Stimulated activated CD8-positive, alpha-beta memory T cell treated with anti-CD3 and anti-CD28 coated beads, Interleukin-7, amount 100 ng/mL, for 24 hours (primary cell): ENCODE measurements around the gene CYFIP1.
A peak's percentile ranks its signal among the peaks of the same experiment; 100 is the strongest.

Source experiments
- DNase-seq: peaks from one replicate; pipeline ENCODE4 v3.0.0-alpha.2; 2020; ENCODE audit warnings: low read depth

Gene CYFIP1

DNA sequence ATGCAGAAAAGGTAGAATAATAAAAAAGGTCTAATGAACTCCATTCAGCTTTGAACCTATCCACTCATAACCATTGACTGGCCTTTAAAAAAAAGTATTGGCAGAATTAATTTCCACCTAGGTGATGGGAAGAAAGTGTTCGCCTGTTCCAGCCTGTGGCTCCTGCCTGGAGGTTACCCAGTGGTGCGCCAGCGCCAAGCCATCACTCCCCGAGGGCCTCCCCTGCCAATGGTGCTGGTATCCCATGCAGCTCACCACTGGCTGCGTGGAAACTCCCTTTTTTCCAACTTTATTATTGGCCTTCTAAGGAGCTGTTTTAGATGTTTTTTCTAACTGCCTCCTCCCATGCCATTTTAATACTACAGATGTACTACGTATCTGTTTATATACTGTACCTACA, 112.3 kb downstream of the CYFIP1 start:
- DNase-seq = no peak

DNA sequence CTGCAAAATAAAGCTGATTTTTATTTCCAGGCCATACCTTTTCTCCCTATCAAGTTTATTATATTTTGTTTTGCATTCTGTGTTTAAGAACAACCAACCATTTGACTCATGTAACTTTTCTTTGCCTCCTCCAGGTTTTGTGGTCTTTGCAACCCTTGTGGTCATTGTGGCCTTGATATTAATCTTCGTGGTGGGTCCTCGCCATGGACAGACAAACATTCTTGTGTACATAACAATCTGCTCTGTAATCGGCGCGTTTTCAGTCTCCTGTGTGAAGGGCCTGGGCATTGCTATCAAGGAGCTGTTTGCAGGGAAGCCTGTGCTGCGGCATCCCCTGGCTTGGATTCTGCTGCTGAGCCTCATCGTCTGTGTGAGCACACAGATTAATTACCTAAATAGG, 114.1 kb downstream of the CYFIP1 start:
- no peak for DNase-seq

DNA sequence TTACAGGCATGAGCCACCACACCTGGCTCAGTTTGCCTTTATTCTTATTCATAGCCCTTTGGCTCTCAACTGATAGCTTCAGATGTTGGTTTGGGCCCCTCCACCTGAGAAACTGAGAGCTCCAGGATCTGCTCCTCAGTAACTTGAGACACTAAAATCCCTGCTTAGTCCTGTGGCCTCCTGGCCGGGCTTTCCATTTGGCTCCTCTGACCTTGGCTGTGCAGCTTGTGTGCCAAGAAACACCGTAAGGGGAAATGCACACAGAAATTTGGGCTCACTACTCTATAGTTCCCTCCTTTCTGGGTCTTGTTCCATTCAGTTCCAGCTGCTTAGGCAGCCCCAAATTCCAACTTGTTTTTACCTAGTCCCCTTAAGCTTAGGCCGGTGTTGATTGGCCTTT, 116.8 kb downstream of the CYFIP1 start:
- DNase-seq = no peak

DNA sequence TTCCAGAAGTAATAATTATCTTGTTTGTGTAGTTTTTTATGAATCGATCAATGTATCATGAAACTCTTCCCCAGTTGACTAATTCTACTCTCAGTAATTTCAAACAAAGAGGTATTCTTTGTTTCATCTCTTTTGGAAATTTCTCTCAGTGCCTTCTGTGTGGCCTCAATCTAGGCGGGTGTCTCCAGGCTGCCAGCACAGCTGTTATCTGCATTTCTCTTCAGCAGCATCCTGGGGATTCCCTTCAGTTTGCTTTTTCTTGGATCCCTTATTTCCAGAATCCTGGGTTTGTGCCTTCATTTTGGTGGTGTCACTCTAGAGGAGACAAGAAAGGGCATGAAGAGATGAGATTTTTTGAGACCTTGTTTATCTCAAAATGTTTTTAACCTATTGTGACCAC, 119.0 kb downstream of the CYFIP1 start:
- no peak for DNase-seq

DNA sequence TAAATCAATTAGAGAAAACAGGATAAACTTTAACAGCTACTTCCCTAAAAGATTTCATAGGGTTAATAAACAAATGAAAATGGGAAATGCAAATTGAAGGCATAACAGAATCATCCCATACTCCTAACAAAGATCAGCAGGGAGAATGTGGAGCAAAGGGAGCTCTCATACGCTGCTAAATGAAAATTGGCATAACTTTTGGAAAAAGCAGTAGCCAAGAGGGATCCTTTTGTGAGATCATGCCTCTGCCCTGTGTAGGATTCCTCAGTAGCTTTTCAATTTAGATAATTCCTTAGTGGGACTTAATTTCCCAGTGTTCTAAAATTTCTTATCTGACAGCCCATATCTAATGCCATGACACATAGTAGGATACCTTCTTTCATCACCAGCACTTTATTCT, 123.5 kb downstream of the CYFIP1 start:
- DNase-seq = no peak

DNA sequence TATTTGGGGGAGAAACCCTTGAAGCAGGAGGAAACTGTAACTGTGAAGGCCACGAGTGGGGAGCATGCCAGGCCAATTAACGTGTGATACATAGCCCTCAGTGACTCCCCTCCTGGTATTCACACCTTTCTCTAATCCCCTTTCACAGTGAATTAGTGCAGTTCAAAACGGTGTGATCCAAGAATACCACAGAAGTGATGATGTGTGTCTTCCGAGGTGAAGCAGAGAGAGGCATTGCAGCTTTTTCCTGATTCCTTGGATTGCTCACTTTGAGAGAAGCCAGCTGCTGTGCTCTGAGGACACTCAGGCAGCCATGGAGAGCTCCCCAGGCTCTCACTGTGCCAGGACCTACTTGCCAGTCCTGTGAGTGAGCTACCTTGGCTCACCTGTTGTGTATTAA, 124.4 kb downstream of the CYFIP1 start:
- DNase-seq = no peak

DNA sequence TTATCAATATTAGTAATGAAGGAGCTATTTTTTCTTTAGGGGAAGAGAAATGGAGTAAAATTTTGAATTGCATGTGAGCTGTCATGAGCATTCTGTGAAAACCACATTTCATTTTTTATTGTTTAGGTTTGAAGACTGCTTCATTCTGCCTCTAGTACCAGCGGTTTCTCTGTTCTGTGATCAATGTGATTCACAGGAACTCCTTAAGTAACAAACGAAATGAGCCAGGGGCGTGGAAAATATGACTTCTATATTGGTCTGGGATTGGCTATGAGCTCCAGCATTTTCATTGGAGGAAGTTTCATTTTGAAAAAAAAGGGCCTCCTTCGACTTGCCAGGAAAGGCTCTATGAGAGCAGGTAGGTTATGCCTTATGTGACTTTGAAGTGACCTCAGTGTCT, 128.7 kb downstream of the CYFIP1 start:
- DNase-seq = no peak

DNA sequence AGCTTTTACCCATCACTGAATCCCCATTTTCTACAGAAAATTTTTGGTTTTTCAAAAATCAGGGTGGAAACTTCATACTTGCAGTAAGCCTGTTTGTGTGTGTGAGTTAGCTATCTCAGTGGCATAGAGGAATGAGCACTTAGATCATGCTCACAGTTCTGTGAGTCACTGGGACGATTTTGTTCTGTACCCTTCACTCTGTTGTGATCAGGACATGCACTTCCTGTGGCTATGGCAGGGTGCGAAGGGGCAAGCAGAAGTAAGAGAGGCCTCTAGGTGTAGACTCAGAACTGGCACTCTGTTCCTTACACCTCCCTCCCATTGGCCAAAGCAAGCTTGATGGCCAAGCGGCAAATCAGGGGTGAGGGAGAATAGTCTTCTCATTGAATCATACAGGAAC, 130.1 kb downstream of the CYFIP1 start:
- no peak for DNase-seq

DNA sequence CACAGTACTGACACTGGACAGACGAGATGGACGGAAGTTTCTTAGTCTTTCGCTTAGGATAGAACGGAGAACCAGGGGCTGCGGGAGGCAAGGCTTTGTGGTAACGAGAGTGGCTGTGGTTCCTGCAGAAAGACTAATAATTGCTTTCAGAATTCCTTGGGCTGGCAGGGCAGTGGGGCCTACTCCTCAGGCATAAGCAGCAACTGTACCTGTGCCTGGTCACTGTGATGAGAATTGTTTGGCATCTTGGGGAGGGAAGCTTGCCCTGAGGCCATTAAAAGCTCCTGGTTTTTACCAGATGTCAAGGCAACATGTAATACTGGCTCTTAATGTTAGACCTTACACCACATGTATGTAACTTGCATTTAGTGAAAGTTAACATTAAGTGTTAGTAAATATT, 134.1 kb downstream of the CYFIP1 start:
- no peak for DNase-seq

DNA sequence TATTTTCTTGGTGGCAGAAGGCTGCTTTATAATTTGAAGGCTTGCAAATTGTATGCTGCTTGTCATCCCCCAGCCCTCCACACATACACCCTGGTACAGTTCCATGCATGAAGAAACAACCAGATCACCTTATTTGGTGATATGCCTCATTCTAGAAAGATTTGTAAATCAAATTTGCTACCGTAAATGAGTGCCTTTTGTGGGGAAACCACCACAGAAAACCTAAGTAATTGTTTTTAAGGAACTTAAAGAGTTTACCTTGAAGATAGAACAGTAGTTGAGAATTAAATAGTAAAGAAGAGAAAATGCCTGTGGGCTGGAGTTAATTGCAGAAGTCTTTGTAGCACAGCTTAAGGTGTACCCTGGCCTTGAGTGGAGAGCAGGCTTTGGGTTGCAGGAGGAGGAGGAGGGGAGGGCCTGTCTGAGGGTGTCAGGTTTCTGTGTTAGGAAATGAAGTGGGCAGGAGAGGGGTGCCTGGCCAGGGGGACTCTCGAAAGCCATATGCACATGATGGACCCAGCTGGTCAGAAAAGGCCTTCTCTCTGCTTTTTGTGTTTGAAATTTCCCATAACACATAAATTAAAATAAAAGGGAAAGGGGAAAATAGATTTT, 134.8 kb downstream of the CYFIP1 start:
- DNase-seq = no peak

DNA sequence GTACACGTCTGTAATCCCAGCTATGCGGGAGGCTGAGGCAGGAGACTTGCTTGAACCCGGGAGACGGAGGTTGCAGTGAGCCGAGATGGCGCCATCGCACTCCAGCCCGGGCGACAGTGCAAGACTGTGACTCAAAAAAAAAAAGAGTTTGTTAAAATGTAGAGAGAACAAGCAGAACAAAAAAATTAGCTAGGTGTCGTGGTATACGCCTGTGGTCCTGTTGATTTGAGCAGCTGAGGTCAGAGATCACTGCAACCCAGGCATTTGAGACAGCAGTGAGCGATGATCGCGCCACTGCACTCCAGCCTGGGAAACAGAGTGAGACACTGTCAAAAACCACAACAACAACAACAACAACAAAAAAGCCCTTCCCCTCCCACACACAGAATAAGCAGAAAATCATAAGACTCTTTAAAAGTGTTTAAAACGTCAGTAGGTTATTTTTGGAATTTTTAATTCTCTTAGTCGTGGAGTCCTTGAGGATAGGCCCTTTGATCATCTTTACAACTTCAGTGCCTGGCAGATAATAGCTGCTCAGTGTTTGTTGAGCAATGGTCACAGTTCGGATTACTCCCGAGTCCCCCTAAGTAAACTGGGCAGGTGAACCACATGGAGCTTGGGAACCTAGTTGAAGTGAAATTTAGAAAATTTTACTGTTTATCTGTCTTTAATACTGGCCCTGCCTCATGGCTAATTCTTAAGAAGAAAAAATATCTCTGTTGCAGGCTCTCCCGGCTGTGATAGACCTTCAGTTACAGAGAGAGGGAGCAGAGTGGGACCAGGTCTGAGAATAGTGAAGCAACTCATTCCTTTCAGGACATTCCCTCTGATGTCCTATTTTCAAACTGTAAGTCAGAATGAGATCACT, 135.5 kb downstream of the CYFIP1 start:
- no peak for DNase-seq

DNA sequence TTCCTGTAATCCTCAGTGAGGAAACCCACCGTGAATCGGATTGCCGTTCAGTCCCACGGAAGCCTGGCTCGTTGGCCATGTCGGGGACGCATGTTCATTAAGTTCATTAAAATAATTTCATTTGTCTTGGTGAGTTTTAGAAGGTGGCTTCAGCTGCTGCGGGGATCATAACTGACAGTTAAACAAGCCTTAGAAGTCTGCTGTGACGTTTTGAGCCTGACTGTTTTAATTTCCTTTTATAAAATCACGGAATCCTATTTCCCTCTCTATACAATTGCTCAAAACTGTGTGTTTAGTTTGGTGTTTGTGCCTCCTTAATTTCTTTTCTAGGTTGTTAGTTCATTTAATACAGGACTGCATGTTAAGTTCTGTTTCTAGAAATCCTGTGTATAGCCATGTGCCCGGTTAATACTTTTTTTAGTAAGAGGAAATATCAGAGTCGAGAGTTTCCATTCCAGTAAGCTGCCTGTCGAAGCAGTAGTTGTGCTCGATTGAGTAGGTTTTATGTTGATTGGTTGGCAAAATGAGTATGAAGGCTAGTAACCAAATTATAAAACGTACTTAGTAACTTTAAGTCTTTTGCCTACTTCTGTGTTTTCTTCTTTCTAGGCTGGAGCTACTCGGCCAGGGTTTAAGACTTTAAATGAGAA, 141.0 kb downstream of the CYFIP1 start:
- DNase-seq = no peak

DNA sequence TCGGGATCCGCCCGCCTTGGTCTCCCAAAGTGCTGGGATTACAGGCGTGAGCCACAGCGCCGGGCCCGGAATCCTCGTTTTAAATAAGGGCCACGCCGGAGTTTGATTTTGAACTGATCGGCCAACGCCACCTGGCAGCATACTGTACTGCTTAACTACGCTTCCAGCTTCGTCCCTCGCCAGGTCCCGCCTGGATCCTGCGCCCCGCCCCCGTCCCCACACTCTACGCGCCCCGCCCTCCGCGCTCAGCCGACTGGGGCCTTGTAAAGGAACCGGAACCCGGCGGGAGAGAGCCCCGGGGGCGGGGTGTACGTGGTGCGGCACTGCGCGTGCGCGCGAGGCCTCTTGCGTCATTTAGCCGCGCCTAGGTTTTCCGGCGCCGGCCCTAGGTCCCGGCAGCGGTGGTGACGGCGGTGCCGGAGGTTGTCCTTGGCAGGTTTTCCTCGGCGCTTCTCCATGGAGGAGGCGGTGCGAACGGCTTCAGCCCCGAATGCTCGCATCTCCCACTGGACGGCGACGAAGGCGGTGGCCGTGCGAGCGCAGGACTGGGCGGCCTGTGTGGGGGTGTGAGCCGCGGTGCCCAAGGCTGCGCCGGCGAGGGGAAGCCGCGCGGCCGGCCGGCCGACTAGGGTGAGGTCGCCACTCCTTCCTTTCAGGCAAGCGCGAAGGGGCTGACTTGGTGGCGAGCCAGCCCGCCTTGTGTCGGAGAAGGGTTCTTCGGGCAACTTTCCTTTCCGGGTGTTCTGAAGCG, 141.7 kb downstream of the CYFIP1 start, which contains the start of gene NIPA2:
TSS of gene NIPA2 (plus strand) at position 375 of the 751 bp plus-strand sequence. CDS start 13,066 bp downstream, outside the sequence.
- DNase-seq = peak; percentile 96

DNA sequence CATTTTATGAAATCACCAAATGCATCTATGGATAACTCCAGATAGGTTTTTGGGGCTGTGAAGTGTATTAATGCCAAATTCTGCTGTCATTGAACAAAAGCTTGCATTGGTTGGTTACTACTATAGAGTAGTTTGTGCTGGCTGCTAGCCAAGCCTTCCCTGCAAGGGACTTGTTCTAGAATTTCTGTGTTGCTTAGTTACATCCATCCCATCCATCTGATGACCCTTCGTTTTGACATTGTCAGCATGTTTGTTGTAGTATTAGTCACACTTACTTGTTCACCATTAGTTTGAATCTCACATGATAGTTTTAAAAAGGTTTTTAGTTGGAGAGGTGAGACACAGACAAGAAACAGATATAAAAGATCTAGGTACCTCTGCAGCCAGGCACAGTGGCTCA, 148.7 kb downstream of the CYFIP1 start:
- DNase-seq = no peak

DNA sequence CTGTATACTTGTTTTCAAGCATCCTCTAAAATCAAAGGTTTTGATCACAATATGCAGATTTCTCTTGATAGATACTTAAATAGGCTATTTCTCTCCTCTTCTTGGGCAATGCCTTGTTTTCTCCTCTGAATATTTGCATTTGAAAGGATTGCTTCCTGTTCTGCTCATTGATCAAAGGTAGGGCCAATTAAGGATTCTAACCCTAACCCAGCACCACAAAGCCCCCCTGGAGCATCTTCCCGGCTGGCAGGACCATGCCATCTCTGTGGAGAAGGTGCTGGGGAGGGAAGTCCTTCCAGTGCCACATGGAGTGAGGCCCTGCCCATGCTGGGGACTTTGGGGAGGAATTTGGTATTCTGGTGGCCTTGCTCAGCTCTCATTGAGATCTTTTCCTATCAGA, 153.0 kb downstream of the CYFIP1 start:
- DNase-seq = no peak

DNA sequence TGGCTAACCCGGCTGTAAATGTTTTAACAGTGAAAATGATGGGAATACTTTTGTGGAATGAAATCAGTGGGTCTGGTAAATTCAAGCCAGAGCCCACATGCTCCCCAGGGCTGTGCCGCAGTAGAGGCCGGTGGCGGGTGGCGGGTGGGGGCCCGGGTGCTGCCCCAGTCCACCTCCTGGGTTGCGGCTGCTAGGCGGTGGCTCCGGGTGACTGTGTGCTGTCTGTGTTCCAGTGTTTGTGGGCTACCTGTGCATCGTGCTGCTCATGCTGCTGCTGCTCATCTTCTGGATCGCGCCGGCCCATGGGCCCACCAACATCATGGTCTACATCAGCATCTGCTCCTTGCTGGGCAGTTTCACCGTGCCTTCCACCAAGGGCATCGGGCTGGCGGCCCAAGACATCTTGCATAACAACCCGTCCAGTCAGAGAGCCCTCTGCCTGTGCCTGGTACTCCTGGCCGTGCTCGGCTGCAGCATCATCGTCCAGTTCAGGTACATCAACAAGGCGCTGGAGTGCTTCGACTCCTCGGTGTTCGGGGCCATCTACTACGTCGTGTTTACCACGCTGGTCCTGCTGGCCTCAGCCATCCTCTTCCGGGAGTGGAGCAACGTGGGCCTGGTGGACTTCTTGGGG, 156.6 kb downstream of the CYFIP1 start:
- no peak for DNase-seq

DNA sequence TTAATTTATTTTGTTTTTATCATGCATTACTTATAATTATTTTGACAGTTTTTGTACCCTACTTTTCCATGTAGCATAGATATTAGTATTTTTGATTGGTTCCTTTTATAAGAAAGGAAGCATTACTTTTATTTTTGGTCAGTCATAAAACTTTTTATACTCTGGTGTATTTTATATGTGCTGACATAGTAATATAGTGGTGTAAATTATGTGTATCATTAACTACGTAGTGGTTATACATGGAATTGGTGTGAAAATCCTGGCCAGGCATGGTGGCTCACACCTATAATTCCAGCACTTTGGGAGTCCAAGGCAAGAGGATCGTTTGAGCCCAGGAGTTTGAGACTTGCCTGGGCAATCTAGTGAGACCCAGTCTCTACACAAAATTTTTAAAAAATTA, 160.5 kb downstream of the CYFIP1 start:
- no peak for DNase-seq
